Glomerular endothelial cell (primary cell): ENCODE results near the gene KXD1. TPM values are rescaled to one million over a fixed set of nuclear protein-coding genes. Genes with fewer than 3 reads are reported as not detected.
"Not testable (repeated sequence)": the region's sequence is repeated elsewhere in the genome, so short reads cannot be mapped to it uniquely, and the experiment has no call there.

ENCODE experiments used
- DNase-seq: peaks from one replicate; pipeline ENCODE4 v3.0.0-alpha.2; 2011; ENCODE audit warnings: low read depth, low spot score; ENCODE audit errors: extremely low read depth
- total RNA-seq: library from RNA; depleted of rRNA; stranded (reverse); fragments of >200 nt; gene quantifications from 2 replicates; pipeline ENCODE4 v1.2.3, GENCODE V29; 2015

KXD1 gene
- total RNA-seq, 1 donor from 2014 or later: 155 TPM

DNA sequence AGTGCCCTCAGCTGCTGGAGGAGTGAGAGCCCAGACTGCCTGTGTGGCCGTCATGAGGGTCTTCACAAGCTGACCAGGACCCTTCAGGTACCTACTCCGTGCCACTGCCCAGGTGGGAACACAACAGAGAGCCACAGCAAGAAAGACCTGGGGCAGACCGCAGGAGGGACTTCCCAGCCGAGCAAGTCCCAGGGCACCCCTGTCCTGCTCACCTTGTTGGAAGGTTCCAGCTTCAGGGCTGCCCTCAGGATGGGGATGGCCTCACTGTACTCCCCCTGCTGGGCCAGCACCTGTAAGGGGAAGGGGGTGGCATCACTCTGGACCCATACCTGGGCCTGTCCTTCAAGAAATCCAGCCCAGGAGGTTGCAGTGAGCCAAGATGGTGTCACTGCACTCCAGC lies 24.6 kb upstream of the KXD1 start:
- DNase-seq: no peak

DNA sequence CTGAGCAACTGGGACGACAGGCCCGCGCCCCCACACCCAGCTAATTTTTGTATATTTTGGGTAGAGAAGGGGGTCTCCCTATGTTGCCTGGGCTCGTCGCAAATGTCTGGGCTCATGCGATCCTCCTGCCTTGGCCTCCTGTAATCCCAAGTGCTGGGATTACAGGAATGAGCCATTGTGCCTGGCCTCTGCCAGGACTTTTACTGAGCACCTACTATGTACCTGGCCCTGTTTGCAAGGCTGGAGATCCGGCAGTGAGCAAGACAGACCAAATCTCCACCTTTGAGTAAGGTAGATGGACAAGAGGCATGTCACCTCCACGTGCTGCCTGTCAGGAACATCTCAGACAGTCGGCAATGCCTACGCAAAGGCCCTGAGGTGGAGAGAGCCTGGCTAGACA lies 21.2 kb upstream of the KXD1 start:
- no peak for DNase-seq

DNA sequence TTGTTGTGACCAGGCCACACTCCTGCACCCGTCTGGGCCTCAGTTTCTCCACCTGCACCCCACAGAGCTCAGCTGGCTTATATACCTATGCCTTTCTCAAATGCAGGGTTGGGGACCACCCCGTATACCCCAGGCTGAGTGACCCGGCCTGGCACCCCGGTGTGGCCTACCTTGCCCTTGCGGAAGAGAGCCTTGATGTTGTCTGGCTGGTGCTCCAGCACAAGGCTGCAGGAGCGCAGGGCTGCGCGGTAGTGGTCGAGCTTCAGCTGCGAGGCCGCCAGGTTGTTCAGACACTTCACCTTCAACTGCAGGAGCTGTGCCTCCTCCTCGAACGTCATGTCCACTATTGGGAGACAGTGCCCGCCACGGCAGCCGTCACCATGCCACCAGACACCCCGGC lies 20.2 kb upstream of the KXD1 start:
- no peak for DNase-seq

DNA sequence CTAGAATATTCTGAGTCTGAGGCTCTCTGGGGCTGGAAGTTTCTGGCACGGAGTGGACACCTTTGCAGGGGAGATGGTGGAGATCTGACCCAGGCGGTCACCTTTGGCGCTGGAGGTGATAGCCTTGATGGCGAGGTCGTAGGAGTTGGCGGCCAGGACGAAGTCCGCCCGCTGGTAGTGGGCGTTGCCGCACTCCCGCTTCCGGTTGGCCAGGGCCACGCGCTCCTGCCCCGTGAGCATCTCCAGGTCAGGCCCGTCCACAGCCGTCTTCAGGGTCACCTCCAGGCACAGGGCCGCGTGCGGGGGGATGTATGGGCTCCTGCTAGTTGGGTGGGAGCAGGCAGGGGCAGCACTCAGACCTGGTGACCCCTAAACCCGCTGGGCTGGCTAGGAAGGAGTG lies 19.6 kb upstream of the KXD1 start:
- no peak for DNase-seq

DNA sequence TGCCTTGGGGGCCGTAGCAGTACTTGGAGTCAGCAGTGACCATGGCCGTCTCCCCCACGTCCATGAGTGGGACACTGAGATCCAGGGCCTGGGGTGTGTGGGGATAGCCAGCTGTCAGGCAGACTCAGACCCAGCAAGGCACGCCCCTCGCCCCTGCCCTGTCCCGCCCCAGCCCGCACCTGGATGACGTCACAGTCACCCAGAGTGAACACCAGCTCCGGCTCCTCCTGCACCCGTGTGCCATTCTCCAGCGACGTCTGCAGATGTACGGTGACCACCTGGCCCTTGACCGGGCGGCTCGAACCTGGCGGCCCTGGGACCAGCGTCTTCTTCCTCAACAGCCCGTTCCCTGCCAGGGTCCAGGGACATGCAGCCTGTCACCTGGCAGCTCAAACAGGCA lies 18.3 kb upstream of the KXD1 start:
- no peak for DNase-seq

DNA sequence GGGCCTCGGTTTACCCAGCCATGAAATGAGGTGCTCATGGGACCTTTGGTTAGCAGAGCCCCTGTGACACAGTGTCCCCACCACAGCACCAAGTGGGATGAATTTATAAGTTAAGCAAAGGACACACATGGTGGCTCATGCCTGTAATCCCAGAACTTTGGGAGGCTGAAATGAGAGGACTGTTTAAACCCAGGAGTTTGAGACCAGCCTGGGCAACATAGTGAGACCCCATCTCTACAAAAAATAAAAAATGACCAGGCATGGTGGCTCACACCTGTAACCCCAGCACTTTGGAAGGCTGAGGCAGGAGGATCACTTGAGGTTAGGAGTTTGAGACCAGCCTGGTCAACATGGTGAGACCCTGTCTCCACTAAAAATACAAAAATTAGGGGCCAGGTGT lies 17.5 kb upstream of the KXD1 start:
- DNase-seq: not testable (repeated sequence)

DNA sequence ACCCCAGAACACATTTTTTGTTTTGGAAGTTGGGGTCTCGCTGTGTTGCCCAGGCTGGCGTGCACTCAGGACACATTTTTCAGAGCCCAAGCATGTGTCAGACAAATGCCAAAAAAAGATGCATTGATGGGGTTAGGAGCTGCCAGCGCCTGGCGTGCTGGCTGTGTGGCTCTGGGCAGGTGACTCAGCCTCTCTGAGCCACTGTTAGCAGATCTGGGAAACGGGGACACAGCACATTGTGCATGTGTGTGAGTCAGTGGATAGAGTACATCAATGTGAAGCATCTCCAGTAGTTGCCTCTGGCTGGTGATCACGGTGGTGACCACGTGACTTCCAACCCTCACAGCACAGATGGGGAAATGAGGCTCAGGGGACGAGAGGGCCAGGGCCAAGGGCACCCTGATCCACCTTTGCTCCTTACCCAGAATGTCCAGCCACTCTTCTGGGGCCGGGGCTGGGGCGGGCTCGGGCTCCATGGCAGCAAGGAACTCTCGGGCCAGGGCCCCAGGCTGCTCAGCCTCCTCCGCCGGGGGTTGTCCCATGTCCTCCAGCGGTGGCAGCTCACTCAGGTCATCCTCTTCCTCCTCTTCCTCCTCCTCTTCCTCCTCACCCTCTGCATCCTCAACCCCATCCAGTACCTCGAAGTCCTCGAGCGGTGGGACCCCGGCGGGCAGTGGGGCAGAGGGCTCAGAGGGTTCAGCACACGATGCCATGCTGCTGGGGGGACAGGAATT lies 16.2 kb upstream of the KXD1 start:
- no peak for DNase-seq

DNA sequence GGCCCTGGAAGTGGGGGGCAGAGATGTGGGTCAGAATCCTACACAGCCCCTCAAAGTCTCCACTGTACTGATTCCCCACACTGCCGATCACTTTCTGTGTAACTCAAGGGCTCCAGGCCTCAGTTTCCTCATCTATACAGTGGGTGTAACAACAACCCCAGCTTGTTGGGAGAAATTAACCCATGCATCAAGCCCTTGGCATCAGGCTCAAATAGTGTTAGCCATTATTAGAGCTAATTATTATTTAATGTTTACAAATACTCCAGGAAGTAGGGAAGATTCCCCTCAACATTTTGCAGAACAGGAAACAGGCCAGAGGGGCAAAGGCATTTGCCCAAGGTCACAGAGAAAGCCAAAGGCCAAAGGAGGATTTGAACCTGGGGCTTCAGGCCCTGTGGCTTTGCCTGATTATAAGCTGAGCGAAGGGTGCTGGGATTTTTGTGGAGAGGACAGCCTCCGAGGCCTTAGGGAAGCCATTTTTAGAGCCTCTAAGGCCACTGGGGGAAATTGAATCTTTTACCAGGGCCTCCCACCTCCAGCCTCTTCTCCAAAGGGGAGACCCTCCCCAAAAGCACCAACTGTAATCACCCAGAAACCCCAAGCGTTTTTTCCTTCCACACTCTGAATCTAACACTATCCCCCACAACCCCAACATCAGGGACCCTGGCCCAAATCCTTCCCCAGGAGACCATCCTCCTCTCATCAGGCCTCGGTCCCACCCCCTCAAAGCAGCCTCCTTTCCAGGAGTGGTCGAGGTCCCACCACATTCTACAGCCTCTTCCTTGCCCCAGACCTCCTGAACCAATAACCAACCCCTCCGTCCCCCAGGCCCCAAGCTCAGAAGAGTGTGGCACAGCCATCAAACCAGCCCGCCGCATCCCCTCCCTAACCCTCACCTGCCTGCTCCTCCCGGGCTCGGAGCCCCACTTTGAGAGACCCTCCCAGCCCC lies 15.4 kb upstream of the KXD1 start:
- DNase-seq: no peak

DNA sequence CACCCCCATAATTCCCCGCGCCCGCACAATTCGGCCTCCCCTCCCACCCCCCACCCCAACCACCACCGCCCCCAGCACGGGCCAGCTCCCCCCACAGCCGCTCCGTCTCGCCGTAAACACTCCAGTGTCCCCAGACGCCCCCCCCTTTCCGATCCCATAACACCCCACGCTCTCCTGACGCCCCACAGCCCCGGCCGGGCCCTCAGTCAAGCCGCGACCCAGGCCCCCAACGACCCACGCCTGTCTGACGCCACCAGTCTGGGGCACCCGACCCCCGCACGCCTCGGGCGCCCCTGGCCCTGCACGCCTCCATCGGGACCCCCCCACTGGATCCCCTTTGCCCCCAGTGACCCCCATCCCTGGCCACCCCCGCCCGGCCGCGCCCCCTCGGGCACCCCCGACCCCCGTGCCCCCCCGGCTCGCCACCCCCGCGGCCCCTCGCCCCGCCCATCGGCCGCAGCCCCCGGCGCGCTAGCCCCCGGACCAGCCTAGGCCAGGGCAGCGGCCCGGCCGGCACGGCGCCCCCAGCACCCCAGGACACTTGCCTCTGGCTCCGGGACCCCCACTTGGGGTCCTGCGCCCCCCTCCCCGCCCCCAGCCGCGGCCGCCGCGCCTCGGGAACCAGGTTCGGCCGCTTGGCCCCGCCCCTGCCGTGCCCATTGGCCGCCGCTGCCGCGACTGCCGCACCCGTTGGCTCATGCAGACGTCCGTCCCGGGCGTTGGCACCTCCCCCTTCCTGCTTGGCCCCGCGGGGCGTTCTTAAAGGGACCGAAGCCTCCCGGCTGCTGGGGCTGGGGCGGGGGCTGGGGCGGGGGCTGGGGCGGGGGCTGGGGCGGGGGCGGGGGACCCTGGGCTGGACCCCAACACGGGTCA lies 14.5 kb upstream of the KXD1 start, which contains the start of gene FKBP8:
Gene FKBP8 (minus strand): TSS at position 633 of the 873 bp plus-strand sequence. CDS start 1,603 bp downstream, outside the sequence.
- DNase-seq: no peak

DNA sequence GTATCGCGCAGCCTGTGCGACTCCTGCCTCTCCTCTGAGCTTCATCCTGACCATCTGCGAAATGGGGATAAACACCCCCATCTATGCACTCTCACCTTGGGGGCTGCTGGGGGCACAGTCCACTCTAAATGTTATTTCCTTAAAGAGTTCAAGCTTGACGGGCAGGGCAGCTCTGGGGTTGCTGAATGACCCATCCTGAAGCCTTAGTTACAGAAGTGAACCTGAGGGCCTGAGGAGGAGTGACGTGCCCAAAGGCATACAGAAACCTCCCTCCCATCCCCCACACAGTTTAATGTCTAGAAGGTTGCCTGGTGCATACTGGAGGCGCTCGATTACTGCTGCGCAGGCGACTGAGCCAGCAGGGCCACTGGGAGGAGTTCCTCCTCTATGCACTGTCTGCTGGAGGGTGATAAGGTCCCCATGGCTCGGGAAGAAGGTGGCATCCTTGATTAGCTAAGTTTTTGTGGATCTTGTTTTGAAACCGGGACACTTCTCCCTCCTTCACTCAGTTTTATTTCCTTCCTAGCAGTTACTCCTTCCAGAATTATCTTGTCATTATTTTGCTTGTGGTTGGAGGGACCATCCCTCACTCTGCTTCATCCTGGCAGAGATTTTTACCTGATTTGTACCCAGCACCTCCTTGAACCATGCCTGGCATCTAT lies 13.7 kb upstream of the KXD1 start:
- DNase-seq: no peak

DNA sequence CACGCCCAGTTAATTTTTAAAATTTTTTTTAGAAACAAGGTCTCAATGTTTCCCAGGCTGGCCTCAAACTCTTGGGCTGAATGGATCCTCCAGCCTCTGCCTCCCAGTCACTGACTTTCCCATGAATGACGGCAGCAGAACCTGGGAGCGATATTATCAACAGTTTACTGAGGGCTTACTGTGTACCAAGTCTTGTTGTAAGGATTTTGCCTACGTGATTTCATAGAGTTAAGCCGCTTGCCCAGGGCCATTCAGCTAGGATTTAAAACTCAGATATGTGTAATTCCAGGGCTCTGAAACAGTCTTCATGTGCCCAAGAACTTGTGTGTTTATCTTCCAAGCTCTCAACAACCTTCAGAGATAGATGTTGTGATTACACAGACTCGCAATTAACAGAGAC lies 6.0 kb upstream of the KXD1 start:
- no peak for DNase-seq

DNA sequence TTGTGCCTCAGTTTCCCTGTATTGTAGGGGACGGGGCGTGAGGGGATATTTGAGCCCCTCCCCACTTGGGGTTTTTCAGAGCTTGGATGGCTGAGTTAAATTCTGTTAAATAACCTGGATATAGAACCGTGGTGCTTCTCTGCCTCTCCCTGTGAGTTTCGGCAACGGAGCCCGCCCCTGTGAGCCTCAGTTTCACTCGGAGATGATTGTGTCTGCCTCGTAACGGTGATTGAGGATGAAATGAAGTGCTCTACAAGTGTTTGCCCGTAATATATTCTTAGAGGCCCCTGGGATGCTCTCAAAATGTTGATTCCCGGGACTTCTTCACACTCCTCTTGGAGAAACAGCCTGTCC lies 509 bp downstream of the KXD1 start:
- DNase-seq: no peak

DNA sequence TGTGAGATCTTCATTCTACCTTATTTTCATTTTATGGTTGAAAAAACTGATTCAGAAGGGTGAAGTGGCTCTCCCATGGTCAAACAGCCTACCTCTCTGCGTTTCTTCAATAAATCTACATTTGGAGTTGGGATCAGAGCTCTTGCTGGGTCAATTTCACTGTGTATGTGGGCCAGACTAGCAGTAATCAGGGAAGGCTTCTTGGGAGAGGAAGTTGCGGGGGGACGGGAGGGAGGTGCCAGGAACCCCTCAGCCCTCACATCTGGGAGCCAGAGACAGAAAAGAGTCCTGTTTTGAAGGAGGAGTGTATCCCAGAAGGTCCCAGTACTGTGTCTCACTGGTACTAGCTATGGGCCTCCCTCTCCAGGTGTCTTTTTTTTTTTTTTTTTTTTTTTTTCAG lies 934 bp downstream of the KXD1 start:
- DNase-seq: no peak

DNA sequence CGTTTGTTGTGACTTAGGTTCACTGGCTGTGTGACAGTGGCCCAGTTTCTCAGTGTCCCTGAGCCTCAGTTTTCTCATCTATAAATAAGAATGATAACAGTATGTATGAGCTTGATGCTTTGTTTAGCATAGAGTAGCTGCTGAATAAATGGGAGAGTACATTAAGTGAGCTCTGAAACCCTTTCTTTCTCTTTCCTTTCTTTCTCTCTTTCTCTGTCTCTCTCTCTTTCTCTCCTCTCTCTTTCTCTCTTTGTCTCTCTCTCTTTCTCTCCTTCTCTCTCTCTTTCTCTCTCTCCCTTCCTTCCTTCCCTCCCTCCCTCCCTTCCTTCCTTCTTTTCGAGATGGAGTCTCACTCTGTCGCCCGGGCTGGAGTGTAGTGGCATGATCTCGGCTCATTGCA lies 2.0 kb downstream of the KXD1 start:
- DNase-seq: no peak

DNA sequence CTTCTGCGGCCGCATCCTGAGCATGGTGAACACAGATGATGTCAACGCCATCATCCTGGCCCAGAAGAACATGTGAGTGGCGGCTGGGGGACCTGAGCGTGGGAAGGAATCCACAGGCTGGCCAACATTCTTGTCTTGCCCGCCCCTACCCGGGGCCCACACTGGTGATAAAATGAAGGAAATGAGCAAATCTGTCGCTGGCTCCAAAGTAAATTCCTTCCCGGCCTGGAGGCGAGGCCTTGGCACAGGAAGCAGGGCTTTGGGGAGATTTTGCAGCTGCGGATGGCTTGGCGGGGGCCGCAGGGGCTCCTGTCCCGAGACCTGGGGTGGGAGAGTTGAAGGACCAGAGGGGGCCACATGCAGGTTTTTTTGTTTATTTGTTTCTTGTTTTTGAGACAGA lies 4.4 kb downstream of the KXD1 start:
- DNase-seq: no peak

DNA sequence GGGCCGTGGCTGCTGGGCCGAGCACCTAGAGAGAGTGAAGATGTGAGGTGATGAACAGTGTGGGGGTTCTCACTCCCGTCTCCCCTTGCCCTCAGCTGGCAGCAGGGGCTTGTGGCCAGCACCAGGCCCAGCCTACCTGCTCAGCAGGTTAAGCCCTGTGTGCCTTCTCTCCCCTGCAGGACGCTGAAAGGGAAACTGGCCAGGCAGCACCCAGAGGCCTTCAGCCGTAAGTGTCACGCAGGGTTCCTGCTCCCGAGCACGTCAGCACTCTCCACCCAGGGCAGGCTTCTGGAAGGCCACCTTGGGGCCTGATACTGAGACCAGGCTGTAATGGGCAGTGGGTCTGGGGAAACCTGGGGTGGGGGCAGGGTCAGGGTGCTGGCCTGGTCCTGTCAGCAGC lies 9.3 kb downstream of the KXD1 start:
- DNase-seq: no peak

DNA sequence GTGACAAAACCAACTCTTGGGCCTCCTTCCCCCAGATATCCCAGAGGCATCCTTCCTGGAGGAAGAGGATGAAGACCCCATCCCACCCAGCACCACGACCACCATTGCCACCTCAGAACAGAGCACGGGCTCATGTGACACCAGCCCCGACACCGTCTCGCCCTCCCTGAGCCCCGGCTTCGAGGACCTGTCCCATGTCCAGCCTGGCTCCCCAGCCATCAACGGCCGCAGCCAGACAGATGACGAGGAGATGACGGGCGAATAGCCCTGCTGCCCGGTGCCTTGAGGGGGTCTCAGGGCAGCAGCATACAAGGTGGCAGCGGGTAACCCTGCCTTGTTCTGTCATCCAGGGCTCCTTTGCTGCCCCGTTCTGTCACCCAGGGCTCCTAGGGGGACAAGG lies 10.7 kb downstream of the KXD1 start:
- DNase-seq: no peak

DNA sequence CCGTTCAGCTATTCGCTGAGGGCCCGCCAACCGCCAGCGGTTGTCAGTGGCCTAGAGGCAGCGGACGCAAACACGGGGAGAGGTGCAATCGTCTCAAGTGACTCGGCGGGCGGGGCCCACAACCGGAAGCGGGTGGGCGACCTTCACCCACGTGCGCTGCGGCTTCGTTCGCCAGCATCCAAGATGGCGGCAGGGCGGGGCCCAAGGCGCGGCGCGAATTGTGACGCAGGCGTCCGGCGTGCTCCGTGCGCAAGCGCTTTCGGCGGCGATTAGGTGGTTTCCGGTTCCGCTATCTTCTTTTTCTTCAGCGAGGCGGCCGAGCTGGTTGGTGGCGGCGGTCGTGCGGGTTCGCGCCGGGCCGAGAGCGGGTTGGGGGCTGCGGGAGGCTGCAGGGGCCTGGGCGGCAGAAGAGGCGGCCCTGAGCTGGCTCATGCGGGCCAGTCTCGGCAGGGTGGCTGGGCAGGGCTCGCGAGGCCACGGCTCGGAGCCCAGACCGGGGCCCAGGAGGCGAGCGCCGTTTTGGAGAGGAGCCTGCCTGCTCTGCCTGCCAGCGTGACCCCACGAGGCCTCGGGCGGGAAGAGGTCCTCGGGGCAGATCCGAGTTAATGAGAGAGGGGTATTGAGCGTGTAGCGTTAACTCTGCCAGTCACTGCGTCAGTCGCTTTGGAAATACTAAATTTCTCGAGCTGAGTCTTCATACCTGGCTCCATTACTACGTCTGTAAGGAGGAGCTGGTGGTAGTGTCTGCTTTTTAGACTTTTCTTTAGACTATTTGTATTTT lies 14.1 kb downstream of the KXD1 start, which contains the start of gene UBA52:
Gene UBA52 (plus strand): TSS at position 294 of the 781 bp plus-strand sequence. CDS start 1,444 bp downstream, outside the sequence.
- peak; percentile 61 for DNase-seq

DNA sequence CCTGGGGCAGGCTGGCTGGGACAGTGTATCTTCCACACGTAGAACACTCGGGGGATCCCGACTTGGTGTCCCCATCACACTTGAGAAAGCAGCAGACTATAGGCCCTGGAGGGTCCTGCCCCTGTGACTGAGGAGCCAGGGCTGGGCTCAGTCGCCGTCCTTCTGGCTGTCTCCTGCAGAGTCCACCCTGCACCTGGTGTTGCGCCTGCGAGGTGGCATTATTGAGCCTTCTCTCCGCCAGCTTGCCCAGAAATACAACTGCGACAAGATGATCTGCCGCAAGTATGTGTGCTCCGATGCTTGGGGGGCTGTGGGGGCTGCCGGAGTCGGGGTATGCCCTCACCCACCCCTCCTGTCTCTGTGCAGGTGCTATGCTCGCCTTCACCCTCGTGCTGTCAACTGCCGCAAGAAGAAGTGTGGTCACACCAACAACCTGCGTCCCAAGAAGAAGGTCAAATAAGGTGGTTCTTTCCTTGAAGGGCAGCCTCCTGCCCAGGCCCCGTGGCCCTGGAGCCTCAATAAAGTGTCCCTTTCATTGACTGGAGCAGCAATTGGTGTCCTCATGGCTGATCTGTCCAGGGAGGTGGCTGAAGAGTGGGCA lies 17.1 kb downstream of the KXD1 start:
- DNase-seq: no peak
